GM19455 (cell line): ENCODE measurements around the gene DNAH9.

Source experiments
- ATAC-seq: cut with Tn5 transposase; IDR thresholded peaks from one replicate; pipeline ENCODE4 v1.9.1; 2021; ENCODE audit not compliant: unreplicated experiment

The DNAH9 gene

DNA sequence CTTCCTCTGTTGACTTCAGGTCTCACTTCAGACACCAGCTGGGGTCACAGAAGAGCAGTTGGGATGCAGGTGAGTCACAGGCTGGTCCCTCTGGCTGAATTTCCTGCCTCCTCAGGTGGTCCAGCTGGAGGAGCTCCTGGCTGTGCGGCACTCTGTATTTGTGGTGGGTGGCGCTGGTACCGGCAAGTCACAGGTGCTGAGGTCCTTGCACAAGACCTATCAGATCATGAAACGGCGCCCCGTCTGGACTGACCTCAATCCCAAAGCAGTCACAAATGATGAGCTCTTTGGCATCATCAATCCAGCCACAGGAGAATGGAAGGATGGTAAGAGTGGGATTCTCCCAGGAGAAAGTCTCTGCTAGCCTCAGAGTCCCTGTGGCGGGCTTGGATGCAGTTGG is 149.2 kb downstream of the DNAH9 start:
- no peak for ATAC-seq

DNA sequence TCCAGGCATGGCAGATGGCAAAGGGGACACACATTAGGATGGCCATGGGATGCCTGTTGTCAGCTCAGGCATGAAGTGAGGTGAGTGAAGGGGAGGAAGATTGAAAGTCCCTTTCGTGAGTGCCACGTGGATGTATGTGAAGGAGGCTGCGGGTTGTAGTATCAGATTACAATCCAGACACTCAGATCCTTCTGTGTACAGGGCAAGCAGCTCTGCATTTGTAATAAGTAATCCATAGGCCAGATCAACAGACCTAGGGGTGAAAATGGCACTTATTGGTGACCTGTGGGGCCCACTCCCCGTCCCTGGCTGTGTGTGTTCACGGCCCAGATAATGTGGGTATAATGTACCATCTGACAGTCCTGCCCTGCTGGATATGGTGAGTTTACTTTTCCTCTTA is 159.5 kb downstream of the DNAH9 start:
- no peak for ATAC-seq

DNA sequence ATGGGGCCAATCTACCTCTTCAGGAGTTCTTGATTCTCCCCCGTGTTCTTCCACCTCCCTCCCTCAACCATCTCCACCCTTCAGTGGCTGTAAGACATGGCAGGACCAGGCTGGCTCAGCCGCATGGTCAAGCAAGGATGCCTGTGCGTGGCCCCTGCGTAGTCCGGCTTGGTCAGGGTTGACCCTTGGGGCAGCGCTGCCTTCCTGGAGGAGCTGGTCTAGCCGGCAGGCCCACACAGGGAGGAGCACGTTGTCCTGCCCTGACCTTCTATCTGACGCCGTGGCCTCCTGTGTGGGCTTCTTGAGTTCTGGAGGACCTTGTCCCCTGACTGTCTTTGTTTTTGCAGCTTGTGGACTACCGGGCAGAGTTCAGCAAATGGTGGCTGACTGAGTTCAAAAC is 169.8 kb downstream of the DNAH9 start:
- no peak for ATAC-seq

DNA sequence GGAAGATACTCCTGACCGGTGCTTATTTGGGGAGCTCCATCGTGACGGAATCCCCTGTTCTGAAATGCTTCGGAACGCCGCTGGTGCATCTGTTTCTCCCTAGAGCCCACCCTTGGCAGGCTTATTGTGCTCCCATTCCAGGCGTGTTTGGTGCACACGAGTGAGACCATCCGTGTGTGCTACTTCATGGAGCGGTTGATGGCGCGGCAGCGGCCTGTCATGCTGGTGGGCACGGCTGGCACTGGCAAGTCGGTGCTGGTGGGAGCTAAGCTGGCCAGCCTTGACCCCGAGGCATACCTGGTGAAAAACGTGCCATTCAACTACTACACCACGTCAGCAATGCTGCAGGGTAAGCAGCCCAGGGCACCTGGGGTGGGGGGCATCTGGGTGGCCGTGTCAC is 170.7 kb downstream of the DNAH9 start:
- ATAC-seq, result no peak

DNA sequence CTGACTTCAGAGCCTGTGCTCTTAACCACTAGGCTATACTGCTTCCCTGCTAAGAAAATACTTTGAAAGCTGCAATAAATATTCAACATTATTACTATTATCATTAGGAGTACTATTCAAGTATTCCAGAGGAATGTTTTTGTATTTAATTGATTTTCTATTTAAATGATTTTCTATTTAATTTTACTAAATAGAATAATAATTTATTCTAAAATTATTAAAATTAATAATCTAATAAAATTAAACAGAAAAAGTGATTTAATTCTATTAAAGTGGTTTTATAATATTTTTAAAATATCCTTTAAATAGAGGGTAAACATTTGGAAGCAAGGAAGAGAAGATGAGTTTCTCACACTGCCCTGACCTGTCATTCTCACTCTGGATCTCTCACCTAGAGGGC is 173.8 kb downstream of the DNAH9 start:
- no peak for ATAC-seq

DNA sequence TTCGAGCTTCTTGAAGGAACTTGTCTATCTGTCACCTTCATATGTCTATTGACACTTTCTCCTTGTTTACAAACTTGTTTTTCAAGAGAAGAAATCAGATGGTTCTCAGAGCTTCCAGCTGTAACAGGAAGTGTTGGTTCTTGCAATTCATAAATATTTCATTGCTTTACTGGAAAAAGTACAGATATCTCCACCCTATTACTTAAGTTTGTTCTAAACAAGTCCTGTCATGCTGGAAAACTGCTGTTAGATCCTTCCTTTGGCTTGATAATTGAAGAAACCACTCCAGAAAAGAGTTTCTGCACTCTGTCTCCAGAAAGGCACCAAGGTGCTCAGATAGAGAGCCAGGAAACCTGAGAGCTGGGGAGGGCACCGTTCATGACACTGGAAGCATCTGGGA is 181.6 kb downstream of the DNAH9 start:
- ATAC-seq, result no peak

DNA sequence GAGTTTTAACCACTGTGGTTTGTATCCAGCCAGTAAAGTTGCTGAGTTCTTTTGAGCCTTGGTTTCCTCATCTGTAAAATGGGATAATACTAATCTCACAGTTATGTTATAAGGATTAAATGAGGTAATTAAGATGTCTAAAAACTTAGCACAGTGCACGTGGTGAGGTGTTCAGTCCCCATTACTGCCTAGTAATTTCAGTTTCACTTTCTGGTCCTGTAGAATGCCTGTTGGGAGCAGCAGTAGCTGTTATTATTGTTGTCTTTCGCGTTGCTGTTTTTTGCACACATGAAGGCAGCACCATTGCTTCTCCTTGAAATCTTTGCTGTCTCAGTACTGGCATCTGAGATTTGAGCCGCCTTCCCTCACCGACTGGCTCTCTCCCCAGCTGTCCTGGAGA is 182.4 kb downstream of the DNAH9 start:
- no peak for ATAC-seq

DNA sequence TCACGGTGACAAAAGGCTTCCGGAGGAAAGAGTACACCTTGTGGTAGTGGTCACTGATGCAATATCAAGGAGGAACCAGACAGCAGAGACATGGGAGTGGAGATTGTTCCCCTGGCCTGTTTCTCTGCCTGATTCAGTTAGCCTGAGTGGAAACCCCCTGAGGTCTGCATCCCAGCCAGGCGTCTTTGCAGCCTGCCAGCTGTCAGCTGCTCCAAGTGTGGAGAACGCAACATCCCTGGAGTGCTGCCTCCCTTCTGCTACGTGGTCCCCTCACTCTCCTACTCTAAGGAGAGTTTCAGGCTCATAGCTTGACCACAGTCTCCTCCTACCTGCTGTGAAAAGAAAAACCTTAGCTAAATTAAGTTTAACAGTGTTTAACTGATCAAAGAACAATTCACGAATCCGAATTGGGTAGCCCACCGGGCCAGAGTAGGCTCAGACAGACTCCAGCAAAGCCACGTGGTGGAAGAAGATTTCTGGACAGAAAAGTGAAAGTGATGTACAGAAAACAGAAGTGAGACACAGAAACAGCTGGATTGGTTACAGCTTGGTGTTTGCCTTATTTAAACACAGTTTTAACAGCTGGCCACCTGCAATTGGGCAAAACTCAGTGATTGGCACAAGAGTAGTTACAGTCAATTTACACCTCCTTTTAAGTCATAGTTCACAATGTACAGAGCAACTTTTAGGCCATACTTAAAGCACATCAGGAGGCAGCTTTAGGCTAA is 188.6 kb downstream of the DNAH9 start:
- no peak for ATAC-seq

DNA sequence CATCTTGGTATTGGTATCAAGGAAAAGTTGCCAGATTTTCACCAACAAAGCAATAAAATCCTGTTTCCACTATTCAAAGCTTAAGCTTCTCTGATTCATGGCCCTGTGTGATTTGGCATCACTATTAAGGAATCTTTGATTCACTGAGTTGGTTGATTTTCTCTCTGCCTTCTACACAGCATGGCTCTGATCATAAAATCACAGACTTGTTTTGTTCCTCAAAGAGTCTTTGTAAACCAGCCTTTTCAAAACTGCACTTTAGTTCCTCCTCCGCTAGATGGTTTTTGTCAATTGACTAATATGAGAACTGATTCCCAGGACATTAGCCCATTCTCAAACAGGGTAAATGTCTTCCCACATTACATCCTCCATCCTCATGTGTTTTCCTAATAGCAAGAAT is 197.6 kb downstream of the DNAH9 start:
- ATAC-seq, result no peak

DNA sequence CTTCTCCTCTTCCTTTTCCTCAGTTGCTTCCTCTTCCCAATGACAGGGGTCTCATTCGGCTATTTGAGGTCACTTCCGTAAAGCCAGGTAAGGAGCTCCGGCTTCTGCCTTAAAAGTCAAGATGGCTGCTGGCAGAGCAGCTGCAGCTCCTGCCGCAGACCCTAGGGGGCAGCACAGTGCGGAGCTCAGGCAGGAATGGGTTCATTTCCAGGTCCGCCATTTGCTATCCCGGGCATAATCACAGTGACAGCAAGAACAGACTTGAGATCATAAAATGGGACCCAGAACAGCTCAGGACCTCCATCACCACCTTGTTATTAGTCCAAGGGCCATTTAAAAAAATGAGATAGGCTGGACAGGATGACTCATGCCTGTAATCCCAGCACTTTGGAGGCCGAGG is 199.5 kb downstream of the DNAH9 start:
- no peak for ATAC-seq

DNA sequence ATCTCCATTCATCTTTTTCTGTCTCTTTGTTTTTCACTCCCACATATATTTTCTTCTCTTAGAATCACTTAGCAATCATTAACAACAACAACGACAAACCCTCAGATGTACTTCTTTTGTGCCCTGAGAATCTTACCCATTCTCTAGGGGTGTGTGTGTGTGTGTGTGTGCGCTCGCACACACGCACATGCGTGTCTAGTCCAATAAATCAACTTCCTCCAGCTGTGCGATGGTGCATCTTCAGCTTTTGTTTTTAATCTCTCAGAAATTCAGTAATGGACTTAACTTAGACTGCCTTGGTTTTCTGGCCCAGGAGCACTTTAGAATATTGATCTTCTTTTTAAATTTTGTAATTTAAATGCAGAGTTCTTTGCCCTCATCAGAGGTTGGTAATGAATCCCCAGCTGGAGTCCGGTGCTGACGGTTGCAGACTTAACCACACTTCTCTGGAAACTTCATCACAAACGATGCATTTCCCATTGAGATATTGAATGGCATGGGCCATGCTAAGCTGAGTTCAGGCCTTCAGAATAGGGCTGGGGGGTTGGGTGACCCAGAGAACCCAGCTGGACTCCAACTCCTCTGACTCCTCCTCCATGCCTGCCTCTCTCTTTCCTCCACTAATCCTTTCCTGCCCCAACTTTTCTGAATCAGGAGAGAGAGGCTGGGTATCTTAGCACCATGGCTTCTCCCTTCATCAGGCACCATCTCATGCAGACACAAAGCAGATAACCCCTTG is 205.1 kb downstream of the DNAH9 start:
- ATAC-seq, result no peak

DNA sequence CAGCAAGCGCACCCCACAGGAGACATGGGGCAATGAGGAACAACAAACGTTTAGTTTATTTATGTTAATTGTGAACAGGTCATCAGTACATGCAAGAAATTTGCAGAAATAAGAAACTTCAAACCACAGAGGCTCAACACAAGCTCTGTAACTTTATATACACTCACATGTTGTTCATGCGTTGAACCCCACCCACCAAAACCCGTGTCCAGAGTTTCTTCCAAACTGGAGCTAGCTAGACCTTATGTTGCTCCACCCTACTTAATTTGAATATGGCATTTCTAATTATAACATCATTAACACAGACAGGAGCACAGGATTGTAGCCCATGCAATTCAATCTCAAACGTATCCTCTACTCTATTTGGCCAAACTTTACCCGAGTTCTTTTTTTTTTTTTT is 206.9 kb downstream of the DNAH9 start:
- no peak for ATAC-seq

DNA sequence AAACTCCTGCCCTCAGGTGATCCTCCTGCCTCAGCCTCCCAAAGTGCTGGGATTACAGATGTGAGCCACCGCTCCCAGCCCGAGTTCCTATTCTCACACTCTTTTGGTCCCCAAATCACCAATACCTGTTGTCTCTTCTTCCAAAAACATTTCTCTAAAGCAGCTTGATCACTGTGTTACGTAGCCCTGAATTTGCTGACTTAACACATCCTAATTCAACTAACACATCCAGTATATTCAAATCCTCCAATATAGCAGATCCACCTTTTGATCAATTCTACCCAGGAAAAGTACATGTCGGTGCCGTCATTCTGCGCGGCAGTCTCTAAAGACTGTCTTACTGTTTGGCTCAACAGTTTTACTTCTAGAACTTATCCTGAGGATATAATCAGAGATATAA is 207.7 kb downstream of the DNAH9 start:
- ATAC-seq, result no peak

DNA sequence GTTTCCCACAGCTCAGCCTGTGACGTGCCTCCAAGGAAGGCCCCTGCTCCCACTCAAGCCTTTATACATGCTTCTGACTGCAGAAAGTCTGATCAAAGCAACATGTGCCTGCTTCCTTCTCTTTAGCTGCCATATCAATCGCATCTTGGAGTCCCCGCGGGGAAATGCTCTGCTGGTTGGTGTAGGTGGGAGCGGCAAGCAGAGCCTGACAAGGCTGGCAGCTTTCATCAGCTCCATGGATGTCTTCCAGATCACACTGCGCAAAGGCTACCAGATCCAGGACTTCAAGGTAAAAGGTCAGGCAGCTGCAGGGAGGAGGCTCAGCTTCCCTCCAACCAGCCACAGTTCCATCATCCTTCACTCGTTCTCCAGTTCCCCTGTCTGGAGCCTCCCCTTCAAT is 209.3 kb downstream of the DNAH9 start:
- no peak for ATAC-seq

DNA sequence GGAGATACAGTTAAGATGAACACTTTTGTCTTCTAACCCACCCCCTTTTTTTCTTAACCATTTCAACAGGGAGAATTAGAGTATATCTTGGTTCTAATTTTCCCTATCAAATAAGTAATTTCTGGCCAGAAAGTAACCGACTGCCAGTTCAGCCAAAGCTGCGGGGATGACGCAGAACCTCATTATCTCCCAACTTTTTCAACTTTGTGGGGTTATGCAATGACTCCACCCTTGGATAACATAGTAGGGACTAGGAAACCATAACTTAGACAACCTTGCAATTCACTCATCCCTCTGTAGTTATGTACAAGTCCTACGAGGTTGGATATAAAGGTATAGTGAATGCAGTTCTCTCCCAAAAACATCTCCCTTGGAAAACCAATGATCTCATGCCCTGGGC is 215.0 kb downstream of the DNAH9 start:
- no peak for ATAC-seq

DNA sequence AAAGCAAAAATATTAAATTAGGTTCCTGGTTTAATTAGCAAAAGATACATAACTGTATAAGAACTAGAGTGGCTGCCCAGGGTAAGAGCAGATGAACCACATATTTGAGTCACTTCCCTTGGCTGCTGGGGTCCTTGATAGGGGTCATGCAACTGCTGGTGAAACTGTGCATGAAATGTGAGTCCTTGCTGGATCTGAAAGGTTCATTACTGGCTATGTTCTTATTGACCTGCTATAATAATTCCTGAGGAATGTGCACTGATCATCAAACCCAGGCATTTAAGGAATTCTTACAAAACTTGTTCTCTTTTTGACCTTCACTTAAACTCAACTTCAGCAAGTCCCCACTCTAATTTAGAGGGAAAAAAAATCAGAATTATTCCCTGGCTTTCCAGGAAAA is 215.6 kb downstream of the DNAH9 start:
- ATAC-seq, result no peak

DNA sequence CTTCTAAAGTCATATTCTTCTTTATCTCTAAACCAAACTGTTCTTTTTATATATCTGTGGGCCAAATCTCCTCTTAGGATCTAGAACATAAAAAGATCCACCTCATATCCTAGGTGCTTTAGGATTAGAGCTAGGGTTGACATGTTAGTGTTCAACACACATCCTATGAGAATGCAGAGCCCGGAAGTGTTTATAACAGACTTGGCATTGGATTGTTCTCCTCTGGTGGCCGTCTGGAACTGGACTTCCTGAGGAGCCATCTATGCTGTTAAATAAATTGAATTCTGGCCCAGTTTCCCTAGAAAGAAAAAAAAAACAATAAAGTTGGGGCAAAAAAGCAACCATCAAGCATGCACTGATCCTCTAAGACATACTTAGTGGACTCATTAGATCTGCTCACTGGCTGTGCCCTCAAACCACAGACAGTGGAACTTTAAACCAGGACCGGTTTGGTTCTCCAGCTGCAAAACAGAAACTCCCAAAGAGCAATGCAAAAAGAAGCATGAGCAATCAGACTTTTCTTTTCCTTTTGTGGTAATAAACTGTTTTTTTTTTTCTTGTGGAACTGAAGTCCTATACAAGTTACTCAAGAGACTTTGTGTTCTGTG is 216.5 kb downstream of the DNAH9 start:
- ATAC-seq, result no peak

DNA sequence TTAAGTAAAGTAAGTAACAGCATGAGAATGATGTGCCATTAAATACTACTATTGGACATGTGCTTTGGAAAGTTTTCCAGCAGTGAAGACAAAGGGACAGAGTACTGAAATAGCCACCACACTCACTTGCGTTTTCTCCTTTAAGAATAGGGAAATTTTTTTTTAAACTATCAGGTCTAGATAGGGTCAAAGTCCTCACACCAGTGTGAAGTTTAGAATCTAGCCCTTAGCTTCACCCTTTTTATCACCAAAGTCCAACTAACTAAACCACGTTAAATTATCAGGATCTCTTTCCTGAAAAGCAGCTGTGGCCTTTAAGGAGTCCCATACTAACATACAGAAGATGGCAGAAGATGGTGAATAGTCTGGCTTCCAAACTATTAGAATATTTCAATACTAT is 218.1 kb downstream of the DNAH9 start:
- no peak for ATAC-seq

DNA sequence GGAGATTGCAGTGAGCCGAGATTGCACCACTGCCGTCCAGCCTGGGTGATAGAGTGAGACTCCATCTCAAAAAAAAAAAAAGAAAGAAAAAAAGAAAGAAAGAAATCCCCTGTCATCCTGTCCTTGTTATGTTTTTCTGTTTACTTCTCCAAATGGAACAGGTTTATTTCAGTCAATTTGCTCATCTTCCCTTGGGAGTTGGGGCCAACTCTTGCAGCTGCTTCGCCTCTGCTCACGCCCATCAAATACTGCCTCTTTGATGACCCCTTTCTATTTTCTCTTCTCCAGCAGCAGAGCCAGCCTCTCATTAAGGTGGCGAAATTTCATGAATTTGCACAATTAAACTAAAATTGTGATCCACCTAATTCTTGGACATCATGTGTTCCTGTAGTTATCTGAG is 225.6 kb downstream of the DNAH9 start:
- no peak for ATAC-seq

DNA sequence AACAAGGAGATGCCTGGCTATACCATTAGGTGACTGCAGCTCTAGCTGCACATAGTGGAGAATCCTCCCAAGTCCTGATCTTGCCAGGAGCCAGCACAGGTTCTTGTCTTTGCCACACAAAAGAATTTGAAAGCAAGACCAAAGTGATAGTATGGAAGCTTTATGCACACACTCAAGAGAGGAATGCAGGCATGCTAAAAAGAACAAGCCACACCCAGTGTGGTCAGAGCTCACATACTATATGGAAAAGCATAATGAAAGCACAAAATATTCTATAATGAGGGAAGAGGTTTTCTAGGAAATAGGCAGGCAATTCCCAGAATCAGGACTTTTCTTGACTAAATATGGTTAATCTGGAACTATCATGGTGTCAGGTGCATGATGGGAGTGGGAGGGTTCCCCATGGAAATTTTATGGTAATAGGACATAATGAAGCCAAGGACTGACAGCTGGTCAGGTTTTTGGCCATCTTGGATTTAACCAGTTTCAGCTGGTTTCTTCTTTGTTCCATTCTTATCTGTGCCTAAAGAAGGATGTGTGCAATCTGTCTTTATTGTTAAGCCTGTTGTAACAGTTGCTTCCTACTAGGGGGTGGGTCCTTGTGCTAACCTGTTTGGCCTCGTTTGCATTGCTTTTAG is 227.4 kb downstream of the DNAH9 start:
- ATAC-seq, result no peak

DNA sequence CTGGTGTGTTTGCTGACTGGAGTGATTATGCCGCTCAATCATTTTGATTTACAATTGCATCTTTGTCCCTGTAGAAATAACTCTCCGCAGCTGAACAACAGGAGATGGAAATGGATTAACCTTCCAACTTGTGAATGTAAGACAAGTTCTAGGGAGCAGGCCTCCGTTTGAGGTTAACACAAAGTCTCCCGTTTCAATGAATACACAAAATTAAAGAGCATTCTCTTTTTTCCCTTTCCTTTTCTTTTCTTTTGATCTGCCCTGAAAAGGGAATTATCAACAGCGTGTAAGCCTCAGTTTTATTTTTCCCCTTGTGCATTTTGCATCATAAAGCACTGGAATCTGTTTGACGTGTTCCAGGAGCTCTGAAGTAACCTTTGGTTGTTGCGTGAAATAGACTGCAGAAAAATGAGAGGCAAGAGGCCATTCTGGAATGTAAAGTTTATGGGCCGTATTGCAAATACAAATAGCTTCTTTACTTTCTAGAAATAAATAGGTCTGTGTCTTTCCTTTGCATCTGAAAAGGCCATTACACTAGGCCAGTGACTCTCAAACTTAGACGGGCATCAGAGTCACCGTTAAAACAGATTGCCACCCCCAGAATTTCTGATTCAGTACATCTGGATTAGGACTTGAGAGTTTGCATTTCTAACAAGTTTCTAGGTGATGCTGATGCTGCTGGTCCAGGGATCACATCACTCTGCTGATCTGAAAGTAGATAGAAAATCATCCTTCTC is 234.3 kb downstream of the DNAH9 start:
- ATAC-seq, result no peak
